Ovary (tissue), 3 donors: ENCODE measurements around the gene RTN4IP1.

ENCODE experiments used
- POLR2A ChIP-seq: fragments of 450-650 bp; IDR thresholded peaks from one replicate; pipeline ENCODE4 v1.6.1; 2017; ENCODE audit warnings: antibody characterized with exemption, mild to moderate bottlenecking, moderate library complexity
- TF ChIP-seq, protein P1 (sequence below), 3 donors: fragments of 450-650 bp in 2 of 3; fragments of 200-600 bp in 1 of 3; IDR thresholded peaks; one replicate each; pipeline versions ENCODE4 v1.5.1 to v1.8.0; 2016 to 2022; ENCODE audit warnings: antibody characterized with exemption in 3 of 3, mild to moderate bottlenecking in 1 of 3
- donor health status: DM: no; HTN: no; CAD: no.

- no peak for TF ChIP-seq POLR2A
- TF ChIP-seq, protein P1, sequence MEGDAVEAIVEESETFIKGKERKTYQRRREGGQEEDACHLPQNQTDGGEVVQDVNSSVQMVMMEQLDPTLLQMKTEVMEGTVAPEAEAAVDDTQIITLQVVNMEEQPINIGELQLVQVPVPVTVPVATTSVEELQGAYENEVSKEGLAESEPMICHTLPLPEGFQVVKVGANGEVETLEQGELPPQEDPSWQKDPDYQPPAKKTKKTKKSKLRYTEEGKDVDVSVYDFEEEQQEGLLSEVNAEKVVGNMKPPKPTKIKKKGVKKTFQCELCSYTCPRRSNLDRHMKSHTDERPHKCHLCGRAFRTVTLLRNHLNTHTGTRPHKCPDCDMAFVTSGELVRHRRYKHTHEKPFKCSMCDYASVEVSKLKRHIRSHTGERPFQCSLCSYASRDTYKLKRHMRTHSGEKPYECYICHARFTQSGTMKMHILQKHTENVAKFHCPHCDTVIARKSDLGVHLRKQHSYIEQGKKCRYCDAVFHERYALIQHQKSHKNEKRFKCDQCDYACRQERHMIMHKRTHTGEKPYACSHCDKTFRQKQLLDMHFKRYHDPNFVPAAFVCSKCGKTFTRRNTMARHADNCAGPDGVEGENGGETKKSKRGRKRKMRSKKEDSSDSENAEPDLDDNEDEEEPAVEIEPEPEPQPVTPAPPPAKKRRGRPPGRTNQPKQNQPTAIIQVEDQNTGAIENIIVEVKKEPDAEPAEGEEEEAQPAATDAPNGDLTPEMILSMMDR (IDR thresholded peaks at IDR 0.05) = no peak
Measured at GRCh38 chr6:106563614-106564013, 65.7 kb downstream of the RTN4IP1 start.
